Measurements from ENCODE around the gene YWHAE.
"Not testable (repeated sequence)": the region's sequence is repeated elsewhere in the genome, so short reads cannot be mapped to it uniquely, and the experiment has no call there.

The YWHAE gene

DNA sequence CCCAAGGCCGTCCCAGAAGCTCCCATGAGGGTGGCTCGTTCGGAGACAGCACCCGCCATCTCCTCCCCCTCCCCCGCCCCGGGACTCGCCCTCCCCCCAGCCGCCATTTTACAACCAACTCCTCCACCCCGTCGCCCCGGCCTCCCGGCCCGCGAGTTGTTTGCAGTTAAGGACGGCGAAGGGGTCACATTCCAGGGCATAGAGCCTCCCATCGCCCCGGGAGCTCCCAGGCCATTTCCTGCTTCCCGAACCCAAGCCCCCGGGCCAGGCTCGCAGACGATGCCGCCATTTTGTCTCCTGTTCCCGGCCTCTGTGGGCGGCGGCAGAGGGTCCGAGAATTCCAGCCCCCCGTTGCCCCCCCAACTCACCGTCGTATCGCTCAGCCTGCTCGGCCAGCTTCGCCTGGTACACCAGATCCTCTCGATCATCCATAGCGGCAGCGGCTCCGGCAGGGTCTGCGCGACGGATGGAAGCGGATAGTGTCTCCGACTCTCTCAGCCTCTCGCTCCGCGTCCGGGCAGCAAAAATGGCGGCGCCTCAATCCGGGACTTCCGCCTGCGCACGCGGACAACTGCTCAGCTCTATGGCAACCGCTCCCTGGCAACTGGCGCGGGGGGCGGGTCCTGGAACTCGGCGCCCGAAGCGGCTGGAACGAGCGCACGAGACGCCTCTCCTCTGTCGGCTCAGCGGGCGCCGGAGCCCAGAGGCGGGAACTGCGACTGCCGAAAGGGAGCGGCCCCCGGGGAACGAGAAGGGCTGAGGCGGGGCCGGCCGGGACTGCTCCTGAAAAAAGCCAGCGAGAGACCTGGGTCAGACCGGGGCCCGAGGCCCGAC is at the start of gene YWHAE:
TSS of gene YWHAE (minus strand) at position 544 of the 834 bp plus-strand sequence. CDS start at position 432, 112 bp downstream.
- peak; percentile 98 for DNase-seq

DNA sequence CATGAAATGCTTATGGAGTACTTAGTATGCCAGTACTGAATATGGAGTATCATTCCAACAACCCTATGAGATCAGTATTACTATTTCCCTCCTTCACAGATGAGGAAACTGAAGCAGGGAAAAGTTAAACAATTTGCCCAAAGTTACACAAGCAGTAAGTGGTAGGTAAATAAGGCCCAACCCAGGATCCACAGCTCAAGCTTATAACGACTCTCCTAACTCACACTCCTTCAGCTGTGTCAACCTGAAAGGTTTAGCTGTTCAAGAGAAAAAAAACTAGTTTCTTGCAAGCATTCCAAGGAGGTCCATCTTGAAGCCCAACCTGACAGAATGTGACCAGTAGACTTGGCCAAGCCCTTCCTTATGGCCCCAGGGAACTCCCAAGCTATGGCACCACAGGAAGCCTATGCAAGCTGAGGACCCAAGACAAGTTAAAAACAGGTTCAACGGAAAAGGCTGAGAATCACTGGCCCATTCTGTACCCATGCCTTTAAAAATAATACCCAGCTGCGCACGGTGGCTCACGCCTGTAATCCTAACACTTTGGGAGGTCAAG is 49.5 kb upstream of the YWHAE start:
- DNase-seq: no peak

DNA sequence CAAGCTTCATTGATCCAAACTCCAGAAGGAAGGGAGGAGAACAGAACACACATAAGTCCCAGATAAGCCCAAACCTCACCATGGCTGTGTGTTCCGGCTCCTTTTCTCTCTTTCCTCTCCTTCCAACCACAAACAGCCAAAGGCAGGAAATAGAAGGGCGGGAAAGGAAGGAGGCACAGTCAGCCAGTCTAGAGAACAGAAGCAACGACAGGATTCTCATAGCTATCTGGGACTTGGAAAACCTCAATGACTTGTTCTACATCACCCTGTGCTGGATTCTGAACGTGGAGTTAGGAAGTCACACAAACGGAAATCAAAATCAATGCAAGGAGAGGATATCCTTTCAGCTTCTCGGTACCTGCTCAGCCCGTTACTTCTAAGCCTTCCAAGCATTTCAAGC is 47.0 kb upstream of the YWHAE start:
- DNase-seq: no peak

DNA sequence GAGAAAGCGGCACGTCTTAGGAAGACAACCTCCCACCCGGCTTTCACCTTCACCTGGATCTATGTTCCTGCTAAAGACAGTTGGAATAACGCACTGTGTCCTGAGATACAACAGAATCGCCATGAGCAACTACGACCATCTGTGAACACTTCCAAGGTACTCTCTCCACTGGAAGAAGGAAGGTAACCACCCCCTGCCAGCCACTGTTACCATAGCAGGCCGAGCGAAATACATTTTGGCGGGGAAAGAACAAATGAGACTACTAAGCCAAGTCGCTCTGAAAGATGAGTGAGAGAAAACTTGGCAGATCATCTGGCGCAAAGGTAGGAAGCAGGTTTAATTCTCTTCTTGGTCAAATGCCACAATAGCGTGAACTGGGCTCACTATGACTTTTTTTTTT is 46.2 kb upstream of the YWHAE start:
- DNase-seq: no peak

DNA sequence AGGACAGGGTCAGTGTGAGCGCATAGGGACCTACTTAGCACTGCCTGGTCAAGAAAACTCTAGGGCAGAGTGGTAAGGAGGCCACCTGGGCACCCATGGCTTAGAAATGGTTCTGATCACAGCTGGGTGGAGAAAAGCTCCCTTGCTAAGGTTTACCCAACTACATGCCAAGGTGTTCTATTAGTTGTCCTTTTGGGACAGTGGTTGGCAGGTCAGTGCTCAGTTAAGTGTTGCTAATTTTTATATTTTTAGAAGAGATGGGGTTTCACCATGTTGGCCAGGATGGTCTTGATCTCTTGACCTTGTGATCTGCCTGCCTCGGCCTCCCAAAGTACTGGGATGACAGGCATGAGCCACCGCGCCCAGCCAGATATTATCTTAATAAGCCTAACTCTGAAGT is 45.7 kb upstream of the YWHAE start:
- DNase-seq: not testable (repeated sequence)

DNA sequence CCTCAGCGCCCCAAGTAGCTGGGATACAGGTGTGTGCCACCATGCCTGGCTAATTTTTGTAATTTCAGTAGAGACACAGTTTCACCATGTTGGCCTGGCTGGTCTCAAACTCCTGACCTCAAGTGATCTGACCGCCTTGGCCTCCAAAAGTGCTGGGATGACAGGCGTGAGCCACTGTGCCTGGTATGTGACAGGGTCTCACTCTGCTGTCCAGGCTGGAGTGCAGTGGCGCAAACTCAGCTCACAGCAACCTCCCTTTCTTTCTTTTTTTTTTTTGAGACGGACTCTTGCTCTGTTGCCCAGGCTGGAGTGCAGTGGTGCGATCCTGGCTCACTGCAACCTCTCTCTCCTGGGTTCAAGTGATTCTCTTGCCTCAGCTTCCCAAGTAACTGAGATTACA is 42.7 kb upstream of the YWHAE start:
- not testable (repeated sequence) for DNase-seq

DNA sequence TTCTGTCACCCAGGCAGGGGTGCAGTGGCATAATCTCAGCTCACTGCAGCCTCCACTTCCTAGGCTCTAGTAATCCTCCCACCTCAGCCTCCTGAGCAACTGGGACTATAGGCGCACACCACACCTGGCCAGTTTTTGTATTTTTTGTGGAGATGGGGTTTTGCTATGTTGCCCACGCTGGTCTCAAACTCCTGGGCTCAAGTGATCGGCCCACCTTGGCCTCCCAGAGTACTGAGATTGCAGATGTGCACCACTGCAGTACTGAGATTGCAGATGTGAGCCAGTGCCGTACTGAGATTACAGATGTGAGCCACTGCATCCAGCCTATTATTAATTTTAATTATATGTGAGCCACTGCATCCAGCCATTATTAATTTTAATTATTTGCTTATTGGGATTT is 42.2 kb upstream of the YWHAE start:
- no peak for DNase-seq

DNA sequence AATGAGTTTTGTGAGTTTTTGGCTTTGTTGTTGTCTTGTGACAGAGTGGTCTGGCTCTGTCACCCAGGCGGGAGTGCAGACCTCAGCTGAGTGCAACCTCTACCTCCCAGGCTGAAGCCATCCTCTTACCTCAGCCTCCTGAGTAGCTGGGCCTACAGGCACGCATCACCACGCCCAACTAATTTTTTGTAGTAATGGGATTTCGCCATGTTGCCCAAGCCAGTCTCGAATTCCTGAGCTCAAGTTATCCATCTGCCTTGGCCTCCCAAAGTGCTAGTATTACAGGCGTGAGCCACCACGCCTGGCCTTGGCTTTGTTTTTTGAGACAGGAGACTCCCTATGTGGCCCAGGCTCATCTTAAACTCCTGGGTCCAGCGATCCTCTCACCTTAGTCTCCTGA is 40.9 kb upstream of the YWHAE start:
- no peak for DNase-seq

DNA sequence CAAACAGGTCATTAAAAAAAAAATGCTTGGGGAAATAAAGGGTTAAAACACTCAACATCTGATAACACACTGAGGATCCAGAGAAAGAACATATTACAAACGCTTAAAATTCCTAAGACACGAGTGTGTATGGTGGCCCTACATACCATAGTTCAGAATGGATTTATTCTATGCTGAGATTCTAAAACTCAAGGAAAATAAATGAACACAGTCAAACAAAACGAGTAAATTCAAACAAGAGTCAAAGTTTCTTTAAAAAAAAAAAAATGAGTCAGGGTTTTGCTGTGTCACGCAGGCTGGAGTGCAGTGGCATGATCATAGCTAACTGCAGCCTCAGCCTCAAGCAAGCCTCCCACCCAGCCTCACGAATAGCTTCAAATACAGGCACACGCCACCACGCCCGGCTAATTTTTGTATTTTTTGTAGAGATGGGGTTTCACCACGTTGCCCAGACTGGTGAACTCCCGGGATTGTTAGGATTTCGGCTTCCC is 38.6 kb upstream of the YWHAE start:
- DNase-seq: no peak

DNA sequence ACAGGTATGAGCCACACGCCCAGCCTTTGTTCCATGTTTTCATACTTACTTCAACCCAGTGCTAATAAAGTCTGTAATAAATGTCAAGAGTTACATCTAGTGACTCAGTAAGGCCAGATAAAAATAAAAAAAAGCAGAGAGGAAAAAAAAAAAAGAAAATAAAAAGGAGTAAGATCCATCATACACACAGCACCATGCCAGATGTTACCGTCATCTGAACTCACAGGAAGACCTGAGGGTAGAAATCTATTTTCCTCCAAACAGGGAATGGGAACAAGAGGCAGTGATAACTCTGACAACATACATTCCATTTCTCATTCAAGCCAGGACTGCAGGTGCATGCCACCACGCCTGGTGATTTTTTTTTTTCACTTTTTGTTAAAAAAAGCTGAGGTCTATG is 35.3 kb upstream of the YWHAE start:
- no peak for DNase-seq

DNA sequence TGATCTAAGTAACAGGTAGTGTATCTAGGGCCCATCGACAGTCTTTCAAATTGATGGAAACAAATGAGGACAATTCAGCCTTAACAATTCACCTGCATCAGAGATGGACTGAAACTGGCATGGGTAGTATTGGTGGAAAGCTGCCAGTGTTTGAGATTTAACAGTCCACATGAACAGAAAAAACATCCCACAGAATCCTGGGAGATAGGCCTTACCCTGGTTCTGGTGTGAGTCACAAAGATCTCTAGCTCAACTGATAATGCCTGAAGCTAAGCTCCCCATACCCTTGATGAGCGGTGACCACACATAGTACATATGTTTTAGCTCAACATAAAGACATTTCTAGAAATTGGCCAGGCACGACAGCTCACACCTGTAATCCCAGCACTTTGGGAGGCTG is 34.1 kb upstream of the YWHAE start:
- no peak for DNase-seq

DNA sequence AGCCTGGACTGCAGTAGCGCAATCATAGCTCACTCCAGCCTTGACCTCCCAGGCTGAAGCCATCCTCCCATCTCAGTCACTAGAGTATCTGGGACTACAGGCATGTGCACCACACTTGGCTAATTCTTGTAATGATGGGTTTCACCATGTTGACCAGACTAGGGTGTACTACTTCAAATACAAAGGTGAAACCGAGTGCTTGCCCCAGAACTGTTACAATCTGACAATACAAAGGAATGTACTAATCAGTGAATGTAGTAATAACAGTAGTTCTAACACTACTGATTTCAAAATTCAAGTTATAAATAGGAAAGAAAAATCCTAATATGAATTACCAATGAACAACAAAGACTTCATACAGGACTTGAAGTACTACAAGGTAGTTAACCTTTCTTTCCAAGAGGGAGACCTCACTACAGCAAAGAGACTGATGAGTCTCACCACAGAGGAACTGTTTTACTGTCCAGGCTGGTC is 31.6 kb upstream of the YWHAE start:
- DNase-seq: no peak

DNA sequence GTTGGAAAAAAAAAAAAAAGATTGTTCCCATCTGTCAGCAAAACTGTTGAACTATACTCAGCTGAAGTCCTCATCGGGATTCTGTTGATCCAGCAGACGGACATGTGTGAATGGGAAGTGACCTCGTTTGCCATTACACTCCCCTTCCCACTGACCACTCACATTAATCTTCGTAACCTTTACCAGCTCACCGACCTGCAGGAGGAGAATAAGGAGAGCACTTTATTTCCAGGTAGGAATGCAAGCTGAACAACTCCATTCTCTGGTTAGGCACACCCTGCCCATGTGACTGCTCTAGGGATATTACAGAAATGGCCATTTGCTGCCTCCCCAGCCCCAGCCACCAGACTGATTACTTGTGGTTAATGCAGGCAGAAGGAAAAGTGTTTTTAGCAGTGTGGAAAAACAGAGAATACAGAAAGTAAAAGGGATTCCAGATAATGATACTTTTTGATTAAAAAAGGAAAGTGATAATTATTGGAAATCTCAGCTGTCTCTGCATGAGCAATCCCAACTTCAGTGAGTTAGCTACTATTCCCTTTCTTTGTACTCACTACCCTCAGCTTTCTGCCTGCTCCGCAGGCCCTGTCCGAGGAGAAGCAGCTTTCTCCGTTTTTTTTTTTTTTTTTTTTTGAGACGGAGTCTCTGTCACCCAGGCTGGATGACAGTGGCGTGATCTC is 23.6 kb upstream of the YWHAE start:
- no peak for DNase-seq

DNA sequence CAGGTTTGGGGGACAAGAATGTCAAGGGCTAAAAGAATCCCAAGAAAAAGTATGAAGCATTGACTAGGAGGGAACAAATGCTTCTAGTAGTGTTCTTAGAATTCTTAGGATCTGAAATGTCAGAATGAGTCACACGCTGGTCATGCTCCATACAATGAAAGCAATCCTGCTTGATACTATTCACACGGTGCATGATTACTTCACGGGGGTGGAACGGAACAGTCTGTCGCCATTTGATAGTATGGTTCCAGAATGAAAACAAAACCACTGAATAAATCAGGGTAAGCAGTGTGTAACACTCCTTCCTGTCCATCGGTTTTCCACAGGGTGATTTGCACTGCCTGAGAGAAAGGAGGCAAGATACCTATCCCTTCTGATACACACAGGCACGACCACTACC is 22.9 kb upstream of the YWHAE start:
- DNase-seq: peak; percentile 42

DNA sequence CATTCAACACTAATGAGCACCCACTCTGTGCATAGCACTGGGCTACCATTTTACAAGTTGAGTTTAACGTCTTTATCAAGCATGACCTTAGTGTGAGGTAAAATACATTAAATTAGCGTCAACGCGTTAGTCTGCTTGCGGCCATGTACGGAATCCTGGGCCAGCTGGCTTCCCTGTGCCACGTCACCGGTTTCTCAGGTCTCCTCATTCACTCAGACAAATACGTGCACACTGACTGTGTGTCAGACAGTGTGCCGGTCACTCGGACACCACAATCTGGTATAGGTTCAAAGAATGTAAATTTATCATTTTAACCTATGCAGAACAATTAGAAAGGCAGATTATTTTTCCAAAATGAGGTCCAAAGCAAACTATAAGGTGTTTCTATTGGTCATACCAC is 21.4 kb upstream of the YWHAE start:
- no peak for DNase-seq

DNA sequence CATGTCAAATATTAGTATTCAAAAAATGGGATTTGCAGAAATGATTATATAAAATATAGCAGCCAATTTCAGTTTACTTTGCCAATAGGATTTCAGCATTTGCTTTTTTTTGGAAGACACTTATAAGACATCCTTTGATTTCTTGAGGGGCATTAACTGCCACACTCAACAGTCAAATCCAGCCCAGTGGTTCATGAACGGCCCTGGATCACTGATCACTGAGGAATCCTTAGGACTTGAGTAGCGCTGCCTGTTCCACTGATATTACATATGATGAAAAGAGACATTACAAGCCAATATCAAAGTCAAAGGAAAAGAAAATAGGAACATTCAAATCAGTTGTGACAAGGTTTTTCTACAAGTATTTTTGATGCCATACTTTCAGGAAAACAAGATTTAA is 21.0 kb upstream of the YWHAE start:
- no peak for DNase-seq

DNA sequence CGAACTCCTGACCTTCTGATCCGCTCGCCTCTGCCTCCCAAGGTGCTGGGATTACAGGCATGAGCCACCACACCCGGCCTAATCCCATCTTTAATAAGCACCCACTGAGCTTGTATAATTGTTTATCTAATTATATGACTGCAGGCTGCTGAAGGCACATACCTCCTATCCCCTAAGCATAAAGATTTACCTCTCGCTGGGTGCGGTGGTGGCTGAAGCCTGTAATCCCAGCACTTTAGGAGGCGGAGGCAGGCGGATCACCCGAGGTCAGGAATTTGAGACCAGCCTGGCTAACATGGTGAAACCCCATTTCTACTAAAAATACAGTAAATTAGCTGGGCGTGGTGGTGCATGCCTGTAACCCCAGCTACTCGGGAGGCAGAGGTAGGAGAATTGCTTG is 20.1 kb upstream of the YWHAE start:
- DNase-seq: no peak

DNA sequence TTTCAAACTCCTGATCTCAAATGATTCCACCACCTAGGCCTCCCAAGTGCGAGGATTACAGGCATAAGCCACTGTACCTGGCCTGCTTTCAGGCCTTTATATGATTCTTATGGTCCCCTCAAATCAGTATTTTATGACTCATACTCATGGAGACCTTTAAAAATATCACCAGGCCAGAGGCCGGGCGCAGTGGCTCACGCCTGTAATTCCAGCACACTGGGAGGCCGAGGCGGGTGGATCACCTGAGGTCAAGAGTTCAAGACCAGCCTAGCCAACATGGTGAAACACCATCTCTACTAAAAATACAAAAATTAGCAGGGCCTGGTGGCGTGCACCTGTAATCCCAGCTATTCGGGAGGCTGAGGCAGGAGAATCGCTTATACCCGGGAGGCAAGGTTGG is 18.5 kb upstream of the YWHAE start:
- not testable (repeated sequence) for DNase-seq

DNA sequence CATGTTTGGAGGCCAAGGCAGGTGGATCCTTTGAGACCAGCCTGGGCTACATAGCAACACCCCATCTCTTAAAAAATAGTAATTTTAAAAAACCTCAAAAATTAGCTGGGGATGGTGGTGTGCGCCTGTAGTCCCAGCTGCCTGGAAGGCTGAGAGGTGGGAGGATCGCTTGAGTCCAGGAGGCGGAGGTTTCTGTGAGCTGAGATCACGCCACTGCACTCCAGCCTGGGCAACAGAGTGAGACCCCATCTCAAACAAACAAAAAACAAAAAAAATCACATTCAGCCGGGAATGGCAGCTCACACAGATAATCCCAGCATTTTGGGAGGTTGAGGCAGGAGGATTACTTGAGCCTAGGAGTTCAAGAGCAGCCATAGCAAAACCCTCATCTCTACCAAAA is 16.4 kb upstream of the YWHAE start:
- DNase-seq: no peak

DNA sequence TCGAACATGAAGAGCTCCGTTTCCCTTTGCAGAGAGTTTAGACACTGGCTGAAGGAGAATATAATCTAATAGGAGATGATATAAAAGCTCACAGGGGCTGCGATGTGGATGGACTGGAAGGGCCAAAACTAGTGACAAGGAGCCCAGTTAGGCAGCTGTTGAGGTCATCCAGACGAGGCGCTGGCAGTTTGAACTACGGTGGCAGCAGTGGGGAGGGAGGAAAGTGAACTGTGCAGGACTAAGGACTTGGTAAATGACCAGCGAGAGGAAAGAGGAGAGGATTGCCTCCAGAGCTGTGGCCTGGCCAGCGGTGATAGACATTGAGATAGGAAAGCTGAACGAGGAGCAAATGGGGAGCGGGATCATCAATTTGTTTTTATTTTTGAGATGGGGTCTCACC is 14.6 kb upstream of the YWHAE start:
- DNase-seq: no peak

DNA sequence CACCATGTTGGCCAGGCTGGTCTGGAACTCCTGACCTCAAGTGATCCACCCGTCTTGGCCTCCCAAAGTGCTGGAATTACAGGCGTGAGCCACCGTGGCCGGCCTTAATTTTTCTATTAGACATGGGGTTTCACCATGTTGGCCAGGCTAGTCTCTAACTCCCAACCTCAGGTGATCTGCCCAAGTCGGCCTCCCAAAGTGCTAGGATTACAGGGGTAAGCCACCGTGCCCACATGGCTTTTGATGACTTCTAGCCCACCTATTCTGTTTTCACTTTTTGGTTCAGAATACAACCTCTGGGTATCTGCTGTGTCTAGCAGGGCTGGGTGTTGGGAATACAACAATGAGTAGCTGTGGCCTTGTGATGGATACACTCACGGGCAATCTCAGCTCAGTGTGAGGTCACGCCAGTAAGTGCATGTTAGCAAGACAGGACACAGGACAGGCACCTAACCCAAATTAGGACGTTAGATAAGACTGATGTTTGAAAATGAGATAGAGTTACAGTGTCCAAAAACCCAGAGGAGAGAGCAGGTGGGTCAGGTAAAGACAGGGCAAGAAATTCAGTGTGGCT is 14.1 kb upstream of the YWHAE start:
- DNase-seq: no peak

DNA sequence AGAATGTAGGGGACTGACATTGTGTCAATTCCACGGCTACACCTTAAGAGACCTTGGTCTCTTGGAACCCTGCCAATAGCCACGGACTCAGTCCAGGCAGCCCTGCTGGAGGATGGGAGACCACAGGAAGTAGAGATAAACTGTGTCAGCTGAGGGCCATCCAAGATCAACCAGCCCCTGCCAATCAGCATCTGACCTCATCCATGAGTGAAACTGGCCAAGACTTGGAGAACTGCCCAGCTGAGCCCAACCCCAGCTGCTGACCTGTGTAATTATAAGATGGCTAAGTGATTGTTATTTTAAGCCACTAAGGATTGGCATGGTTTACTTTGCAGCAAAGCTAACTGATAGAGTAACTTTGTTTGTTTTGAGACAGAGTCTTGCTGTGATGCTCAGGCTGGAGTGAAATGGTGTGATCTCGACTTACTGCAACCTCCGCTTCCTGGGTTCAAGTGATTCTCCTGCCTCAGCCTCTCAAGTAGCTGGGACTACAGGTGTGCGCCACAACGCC is 13.3 kb upstream of the YWHAE start:
- DNase-seq: no peak

Data from stimulated activated CD4-positive, alpha-beta T cell treated with anti-CD3 and anti-CD28 coated beads, Interleukin-15, amount 100 ng/mL, for 24 hours (primary cell).